Measurements from ENCODE around the gene PSTPIP2. TPM values are rescaled to one million over a fixed set of nuclear protein-coding genes. Genes with fewer than 3 reads are reported as not detected.

Gene PSTPIP2
- total and polyA plus RNA-seq, 2 of the 4 experiments (the other 2 are of a cell fraction) = 10.4 to 12.4 TPM

GRCh38 chr18:46095532-46095931 is 23.5 kb upstream of the PSTPIP2 start:
- WGBS, 2 experiments (ENCODE audit: extremely low coverage in 2 of 2, insufficient read length in 1 of 2) = 97% methylated on average over 5 of the region's 10 CpGs; no CpG with 5 or more reads in 1 of the 2 experiments
- no peak for ATAC-seq (ENCODE audit: low read depth)
- H3K27me3 ChIP-seq (ENCODE audit: control insufficient read depth, insufficient read depth, low read length) = no peaks in the 10 kb centered on the region
- no peak overlapping the region for H3K9ac ChIP-seq (ENCODE audit: low read depth, low read length)
- no TSS peak for BruUV-seq (replicated peaks)
- H2AK5ac ChIP-seq (ENCODE audit: low read depth, low read length) = no peak overlapping the region
- H4K5ac ChIP-seq (ENCODE audit: low read depth, low read length) = no peak overlapping the region
- CTCF ChIA-PET = no interaction called here
- no peak overlapping the region for H3K4ac ChIP-seq (ENCODE audit: low read depth, low read length)
- H3K27ac ChIP-seq (ENCODE audit: insufficient read depth, low read length) = no peak overlapping the region
- H3K56ac ChIP-seq (ENCODE audit: extremely low read depth, insufficient read depth, low read length) = no peak overlapping the region
- POLR2A ChIA-PET (ENCODE audit: unreplicated experiment) = no interaction called here
- no peak overlapping the region for H3K4me2 ChIP-seq (ENCODE audit: low read depth, low read length)
- H3K9me3 ChIP-seq (ENCODE audit: control insufficient read depth, insufficient read depth, low read length) = no peaks in the 10 kb centered on the region
- H3K23ac ChIP-seq (ENCODE audit: low read depth, low read length) = no peak overlapping the region
- dilution Hi-C loops (cut with HindIII; ENCODE audit: low sequenced_read_pairs, unreplicated experiment) (no loop called here), in situ Hi-C loops (cut with MboI; ENCODE audit: low sequenced_read_pairs) (no loop called here), intact Hi-C loops (cut with micrococcal nuclease) (no loop called here)
- H4K8ac ChIP-seq (ENCODE audit: low read depth in 2 of 2, low read length in 2 of 2) = no peak overlapping the region
- no peak overlapping the region for H3K4me3 ChIP-seq (ENCODE audit: insufficient read depth, low read depth, low read length)
- DNase-seq = no peak
- no peak overlapping the region for H4K91ac ChIP-seq (ENCODE audit: insufficient read depth, low read depth, low read length)
- H2BK15ac ChIP-seq (ENCODE audit: low read depth, low read length) = no peak overlapping the region
- H3K18ac ChIP-seq (ENCODE audit: low read depth, low read length) = no peak overlapping the region
- no peak overlapping the region for H2BK5ac ChIP-seq (ENCODE audit: low read depth, low read length, poor library complexity, severe bottlenecking)
- no peak overlapping the region for H3K14ac ChIP-seq (replicated peaks; ENCODE audit: low read depth, low read length)
- H3K4me1 ChIP-seq (ENCODE audit: control insufficient read depth, insufficient read depth, low read length) = peaks cover 3% of the 10 kb centered on the region
- TF ChIP-seq SMC3 (IDR thresholded peaks at IDR 0.05; ENCODE audit: low read depth, low read length) = no peak
- no peak for TF ChIP-seq FOS (IDR thresholded peaks at IDR 0.05; ENCODE audit: low read depth, low read length)
- no peak for TF ChIP-seq POLR2A (IDR thresholded peaks at IDR 0.05; ENCODE audit: low read depth, low read length)
- TF ChIP-seq MAFK (IDR thresholded peaks at IDR 0.05; ENCODE audit: low read depth, low read length) = no peak
- no peak for TF ChIP-seq CTCF (conservative IDR thresholded peaks at IDR 0.05; ENCODE audit: low read depth, low read length)
- no peak for TF ChIP-seq CEBPB (IDR thresholded peaks at IDR 0.05; ENCODE audit: low read depth, low read length)
- no peak for TF ChIP-seq MXI1 (IDR thresholded peaks at IDR 0.05; ENCODE audit: borderline replicate concordance, low read depth, low read length)
- TF ChIP-seq RCOR1 (IDR thresholded peaks at IDR 0.05; ENCODE audit: insufficient replicate concordance, low read length) = no peak
- no peak for TF ChIP-seq RFX5 (IDR thresholded peaks at IDR 0.05; ENCODE audit: low read depth, low read length)
- TF ChIP-seq ELK1 (IDR thresholded peaks at IDR 0.05; ENCODE audit: borderline replicate concordance, low read depth, low read length) = no peak
- no peak for TF ChIP-seq CHD1 (IDR thresholded peaks at IDR 0.05; ENCODE audit: low read depth, low read length)
- no peak for TF ChIP-seq USF2 (IDR thresholded peaks at IDR 0.05; ENCODE audit: low read depth, low read length)
- no peak for TF ChIP-seq NFE2L2 (IDR thresholded peaks at IDR 0.05; ENCODE audit: low read depth, low read length)
- no peak for TF ChIP-seq RAD21 (IDR thresholded peaks at IDR 0.05; ENCODE audit: low read length)
- TF ChIP-seq BHLHE40 (IDR thresholded peaks at IDR 0.05; ENCODE audit: low read depth, low read length) = no peak
- peaks cover 30% of the 10 kb centered on the region for H3K36me3 ChIP-seq (ENCODE audit: control insufficient read depth, insufficient read depth, low read length)
- no peak overlapping the region for H2AFZ ChIP-seq (replicated peaks; ENCODE audit: low read length, poor library complexity)
- no peak overlapping the region for H2BK20ac ChIP-seq (ENCODE audit: low read depth, low read length)
- no peak overlapping the region for H2AK9ac ChIP-seq (replicated peaks; ENCODE audit: low read depth, low read length, poor library complexity)
- no peak overlapping the region for H2BK120ac ChIP-seq (ENCODE audit: low read depth, low read length)
- peaks cover 12 to 35% of the 10 kb centered on the region in 2 experiments for H3K79me1 ChIP-seq (ENCODE audit: low read depth in 1 of 2, low read length in 2 of 2)
- peaks cover 42% of the 10 kb centered on the region for H4K20me1 ChIP-seq (ENCODE audit: insufficient read depth, low read length)
- 0 out of 2 replicates have a peak, but pooled peaks cover 3% of the 10 kb centered on the region for H3K9me1 ChIP-seq (ENCODE audit: insufficient read depth, low read length)

All from IMR-90 (cell line).